Stimulated activated CD4-positive, alpha-beta T cell treated with anti-CD3 and anti-CD28 coated beads, TNF-alpha, amount 100 ng/mL, for 4 hours (primary cell): Measurements from ENCODE around the gene ZNF428.
"Not testable (repeated sequence)": the region's sequence is repeated elsewhere in the genome, so short reads cannot be mapped to it uniquely, and the experiment has no call there.

ENCODE experiments used
- DNase-seq, 3 experiments: peaks; one replicate each; pipeline ENCODE4 v3.0.0-alpha.2; 2020; ENCODE audit warnings: low read depth in 3 of 3

ZNF428 gene

GRCh38 chr19:43639519-43640423 is 20.3 kb upstream of the ZNF428 start, which contains the start of gene CADM4:
TSS of gene CADM4 (minus strand) at chr19:43639850. CDS start at chr19:43639790, 60 bp downstream.
- DNase-seq = peak; percentile 21 to 37 (median 26)

GRCh38 chr19:43638995-43639518 is 19.6 kb upstream of the ZNF428 start:
- no peak for DNase-seq

DNA sequence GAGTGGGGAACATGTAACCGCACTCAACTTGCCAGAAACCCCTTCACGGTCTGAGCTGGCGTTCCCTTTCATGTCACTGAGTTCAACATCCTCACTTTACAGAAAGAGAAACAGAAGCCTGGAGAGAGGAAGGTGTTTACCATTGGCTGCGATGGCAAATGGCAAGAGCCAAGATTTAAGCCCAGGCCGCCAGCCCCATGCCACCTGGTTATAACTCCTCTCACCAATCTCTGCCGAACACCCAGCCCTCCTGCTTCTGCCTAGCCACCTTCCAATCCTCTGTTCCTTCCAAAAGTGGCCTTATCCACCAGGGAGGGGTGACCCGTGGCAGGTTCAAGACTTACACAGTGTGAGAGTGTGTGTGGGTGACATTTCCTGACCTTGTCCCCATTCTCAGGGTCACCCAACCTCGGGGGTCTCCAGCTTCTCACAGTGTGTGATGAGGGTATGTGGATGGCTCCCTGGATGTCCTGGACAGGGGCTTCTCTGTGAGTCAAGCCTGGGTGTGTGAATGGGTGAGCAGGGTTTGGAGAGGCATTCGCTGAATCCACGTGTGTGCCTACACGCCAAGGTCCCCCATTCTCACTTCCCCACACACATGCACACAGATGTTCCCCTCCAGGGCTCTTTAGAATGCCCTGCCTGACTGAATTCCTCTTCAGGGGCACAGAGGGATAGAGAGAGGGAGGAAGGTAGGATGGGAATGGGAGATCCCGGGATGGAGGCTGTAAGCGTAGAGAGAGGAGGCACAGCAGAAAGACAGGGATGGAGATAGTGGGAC is 19.0 kb upstream of the ZNF428 start:
- DNase-seq = no peak

DNA sequence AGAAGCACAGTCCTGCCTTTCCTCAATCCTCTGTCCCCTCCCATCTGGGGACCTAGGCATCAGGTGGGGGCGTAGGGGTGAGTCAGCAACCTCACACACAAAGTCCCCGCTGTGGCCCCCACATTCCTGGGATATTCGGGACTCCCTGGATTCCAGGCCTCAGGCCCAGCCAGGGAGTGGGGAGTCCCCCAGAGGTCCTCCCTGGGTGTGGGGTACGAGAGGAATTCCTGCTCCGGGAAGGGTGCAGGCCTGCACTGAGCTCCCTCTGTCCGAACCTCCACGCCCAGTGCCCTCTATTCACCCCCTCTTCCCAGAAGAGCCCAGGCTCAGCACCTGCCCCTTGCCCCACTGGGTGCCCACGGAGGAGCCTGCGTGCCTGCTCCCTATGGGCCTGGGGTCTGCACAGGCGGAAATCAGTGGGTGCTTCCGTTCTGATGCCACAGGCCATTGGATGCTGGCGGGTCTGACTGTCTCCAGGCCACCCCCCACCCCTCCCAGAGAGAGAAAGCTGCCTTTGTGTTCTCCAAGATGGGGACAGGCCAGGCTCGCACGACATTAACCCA is 16.8 kb upstream of the ZNF428 start:
- DNase-seq = no peak

- not testable (repeated sequence) for DNase-seq
These were observed 16.1 kb upstream of the ZNF428 start for GRCh38 chr19:43635561-43635940.

DNA sequence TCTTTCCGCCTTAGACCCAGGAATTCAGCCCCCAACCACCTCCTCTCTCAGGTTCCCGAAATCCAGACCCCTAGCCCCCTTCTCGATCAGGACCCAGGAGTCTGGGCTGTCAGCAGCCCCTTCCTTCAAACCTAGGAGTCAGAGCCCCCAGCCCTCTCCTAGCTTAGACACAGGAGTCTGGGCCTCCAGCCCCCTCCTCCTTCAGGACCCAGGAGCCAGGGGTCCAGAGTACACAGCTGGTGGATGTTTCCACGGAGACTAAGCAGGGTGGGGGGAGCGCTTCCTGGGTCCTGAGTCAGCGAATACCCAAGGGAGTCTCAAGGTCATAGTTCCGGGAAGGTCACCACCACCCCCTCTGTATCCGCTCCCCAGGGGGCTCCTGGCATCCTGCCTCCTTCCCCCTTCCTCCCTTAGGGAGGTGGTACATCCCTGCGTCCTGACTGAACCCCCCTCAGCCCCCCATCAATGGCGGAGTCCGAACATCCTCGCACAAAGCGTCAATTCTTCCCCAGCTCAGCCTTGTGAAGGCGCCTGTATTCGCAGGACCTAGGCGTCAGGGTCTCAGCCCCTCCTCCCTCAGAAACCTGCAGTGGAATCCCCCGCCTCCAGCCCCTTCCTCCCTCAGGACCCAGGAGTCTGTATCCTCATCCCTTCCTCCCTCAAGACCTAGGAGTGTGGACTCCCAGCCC is 15.6 kb upstream of the ZNF428 start:
- no peak for DNase-seq

DNA sequence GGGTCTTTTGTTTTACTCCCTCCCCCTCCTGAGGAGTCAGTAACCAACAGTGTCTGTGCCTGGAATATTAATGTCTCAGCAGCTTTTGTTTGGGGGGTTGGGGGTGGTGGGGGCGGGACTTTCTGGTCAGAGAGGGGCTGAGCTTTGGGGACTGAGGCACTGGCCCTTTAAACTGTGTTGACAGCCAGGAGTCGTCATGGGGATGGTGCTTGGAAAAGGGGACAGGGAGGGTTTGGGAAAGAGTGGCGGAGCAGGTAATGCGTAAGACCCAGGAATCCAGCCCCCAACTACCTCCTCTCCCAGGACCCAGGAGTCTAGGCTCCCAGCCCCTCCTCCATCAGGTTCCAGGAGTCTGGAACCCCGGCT is 15.1 kb upstream of the ZNF428 start:
- no peak for DNase-seq

DNA sequence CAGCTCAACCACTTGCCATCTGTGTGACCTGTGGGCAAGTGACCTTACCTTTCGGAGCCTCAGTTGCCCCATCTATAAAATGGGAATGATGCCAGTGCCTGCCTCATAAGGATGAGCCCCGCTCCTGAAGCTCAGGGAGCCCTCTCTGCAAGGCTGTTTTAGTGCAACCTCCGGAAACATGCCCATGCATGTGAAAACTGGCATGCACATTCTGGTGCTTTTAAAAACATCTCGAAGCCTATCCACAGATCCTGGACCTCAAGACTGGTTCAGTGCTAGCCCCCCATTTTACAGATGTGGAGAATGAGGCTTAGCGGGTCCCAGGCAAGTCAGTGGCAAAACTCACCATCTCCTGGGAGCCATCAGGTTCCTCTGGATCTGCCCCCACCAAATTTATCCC is 14.6 kb upstream of the ZNF428 start:
- DNase-seq = no peak

DNA sequence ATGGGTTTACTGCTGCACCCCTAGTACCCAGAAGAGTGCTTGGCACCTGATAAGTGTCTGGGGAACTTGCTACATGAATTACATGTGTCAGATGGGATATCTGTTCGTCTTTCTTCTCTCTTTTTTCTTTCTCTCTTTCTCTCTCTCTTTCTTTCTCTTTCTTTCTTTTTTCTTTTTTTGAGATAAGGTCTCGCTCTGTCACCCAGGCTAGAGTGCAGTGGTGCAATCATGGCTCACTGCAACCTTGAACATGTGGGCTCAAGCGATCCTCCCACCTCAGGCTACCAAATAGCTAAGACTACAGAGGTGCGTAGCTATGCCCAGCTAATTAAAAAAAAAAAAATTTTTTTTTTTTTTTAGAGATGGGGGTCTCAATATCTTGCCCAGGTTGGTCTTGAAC is 14.1 kb upstream of the ZNF428 start:
- no peak for DNase-seq

GRCh38 chr19:43631491-43631890 is 12.1 kb upstream of the ZNF428 start:
- DNase-seq = no peak

GRCh38 chr19:43628646-43629326 is 9.4 kb upstream of the ZNF428 start:
- DNase-seq = no peak

GRCh38 chr19:43626838-43627237 is 7.4 kb upstream of the ZNF428 start:
- no peak for DNase-seq

GRCh38 chr19:43625918-43626579 is 6.6 kb upstream of the ZNF428 start:
- DNase-seq = no peak

- DNase-seq = peak; percentile 64 to 77 (median 73)
These were observed 5.5 kb upstream of the ZNF428 start for GRCh38 chr19:43624933-43625332.

DNA sequence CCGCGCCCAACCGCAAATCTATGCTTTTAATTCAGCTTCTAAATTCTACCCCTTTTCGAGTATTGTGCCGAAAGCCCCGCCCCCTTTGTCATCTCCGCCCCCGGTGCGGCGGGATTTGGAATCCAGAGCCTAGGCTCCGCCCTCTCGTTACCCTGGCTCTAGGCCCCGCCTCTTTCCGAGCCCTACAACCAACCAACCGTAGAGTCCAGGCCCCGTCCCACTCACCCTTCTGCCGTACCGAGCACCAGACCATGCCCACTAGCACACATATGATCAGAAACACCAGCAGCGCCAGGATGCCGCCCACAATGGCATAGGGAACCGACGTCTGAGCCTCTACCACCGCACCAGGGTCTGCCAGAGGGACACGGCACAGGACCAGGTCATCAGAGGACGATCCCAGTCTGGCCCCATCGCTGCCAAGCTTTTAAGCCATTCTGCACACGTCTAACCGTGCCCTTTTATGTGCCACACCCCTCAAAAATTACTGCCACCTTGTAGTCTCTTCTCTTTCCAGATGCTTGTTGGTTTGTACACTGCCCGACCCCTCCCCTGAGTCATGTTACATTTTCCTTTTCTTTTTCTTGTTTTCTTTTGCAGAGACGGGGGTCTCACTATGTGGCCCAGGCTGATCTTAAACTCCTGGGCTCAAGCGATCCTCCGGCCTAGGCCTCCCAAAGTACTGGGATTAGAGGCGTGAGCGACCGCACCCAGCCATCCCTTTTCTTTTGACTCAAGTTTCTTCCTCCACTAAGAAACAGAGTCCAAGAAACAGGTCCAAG is 4.7 kb upstream of the ZNF428 start:
- no peak for DNase-seq

- no peak for DNase-seq
These were observed 3.5 kb upstream of the ZNF428 start for GRCh38 chr19:43622956-43623355.

DNA sequence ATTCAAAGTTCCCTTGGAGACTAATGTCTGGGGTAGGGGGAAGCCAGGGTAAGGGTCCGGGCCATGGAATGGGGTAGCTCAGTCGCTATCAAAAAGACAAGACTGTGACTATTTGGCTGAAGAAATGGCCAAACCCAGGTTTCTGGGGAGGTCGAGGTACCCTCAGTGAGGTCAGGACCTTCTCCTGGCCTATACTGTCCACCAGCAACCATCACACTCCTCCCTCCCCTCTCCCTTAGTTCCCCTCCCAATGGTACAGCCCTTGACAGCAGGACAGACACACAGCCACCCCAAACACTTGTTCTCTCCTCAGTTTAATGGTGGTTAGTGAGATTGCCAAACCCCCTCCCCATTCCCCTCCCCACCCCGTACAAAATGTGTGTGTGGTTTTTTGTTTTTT is 2.6 kb upstream of the ZNF428 start:
- DNase-seq = no peak

GRCh38 chr19:43620061-43621001 is 902 bp upstream of the ZNF428 start:
- DNase-seq = peak; percentile 73 to 82 (median 75)

DNA sequence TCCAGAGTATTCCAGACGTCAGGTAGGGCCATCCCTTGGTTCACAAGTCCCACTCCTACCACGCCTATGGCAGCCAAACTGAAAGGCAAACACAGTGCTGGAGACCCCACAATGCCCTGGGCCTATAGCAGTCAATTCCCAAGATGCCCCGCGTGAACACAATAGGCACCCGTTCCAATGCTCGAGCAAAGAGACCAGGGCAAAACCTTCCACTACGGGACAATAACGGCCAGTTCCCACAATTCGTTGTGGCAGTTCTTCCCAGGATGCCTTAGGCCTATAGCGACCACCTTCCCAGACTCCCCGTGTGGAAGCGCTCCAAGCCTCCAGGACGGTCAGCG is 538 bp downstream of the ZNF428 start:
- no peak for DNase-seq
